Uterus (tissue), 4 donors: ENCODE data around the gene RPS19. TPM values are rescaled to one million over a fixed set of nuclear protein-coding genes. Genes with fewer than 3 reads are reported as not detected.

Source experiments
- DNase-seq, 2 donors: peaks; one replicate each; pipeline ENCODE4 v3.0.0-alpha.2; 2019 to 2020
- H3K27ac ChIP-seq, 2 donors: fragments of 200-600 bp; sonication (generic); 1 replicate in 1 of 2; 2 replicates in 1 of 2; pipeline ENCODE4 v1.5.1; 2016 to 2018
- H3K27me3 ChIP-seq, 2 donors: fragments of 200-600 bp; sonication (generic); one replicate each; pipeline ENCODE4 v1.5.1; 2018 to 2019; ENCODE audit warnings: control low read depth in 1 of 2
- H3K36me3 ChIP-seq, 2 donors: fragments of 200-600 bp; sonication (generic); one replicate each; pipeline ENCODE4 v1.5.1; 2019; ENCODE audit warnings: control low read depth in 1 of 2
- H3K4me1 ChIP-seq, 2 donors: fragments of 200-600 bp; sonication (generic); one replicate each; pipeline ENCODE4 v1.5.1; 2018 to 2019; ENCODE audit warnings: control low read depth in 1 of 2
- H3K4me3 ChIP-seq, 2 donors: fragments of 200-600 bp; sonication (generic); 1 replicate in 1 of 2; 2 replicates in 1 of 2; pipeline ENCODE4 v1.5.1; 2018 to 2019; ENCODE audit warnings: mild to moderate bottlenecking in 1 of 2
- H3K9me3 ChIP-seq, 2 donors: fragments of 200-600 bp; sonication (generic); one replicate each; pipeline ENCODE4 v1.5.1; 2019; ENCODE audit warnings: control low read depth in 1 of 2
- CTCF ChIP-seq, 4 experiments: fragments of 200-600 bp in 2 of 4; fragments of 450-650 bp in 2 of 4; sonication (generic) in 2 of 4; IDR thresholded peaks; one replicate each; pipeline ENCODE4 v1.5.1; 2016 to 2019; ENCODE audit warnings: antibody characterized with exemption in 4 of 4, mild to moderate bottlenecking in 2 of 4, moderate library complexity in 1 of 4
- POLR2A ChIP-seq, 2 donors: fragments of 450-650 bp; IDR thresholded peaks; one replicate each; pipeline ENCODE4 v1.6.1; 2016; ENCODE audit warnings: antibody characterized with exemption in 2 of 2, mild to moderate bottlenecking in 1 of 2, moderate library complexity in 1 of 2
- intact Hi-C: fragments of 100-400 bp; cut with DNase I; formaldehyde crosslinking; loops from one replicate; pipeline ENCODE4 v1.15.1; 2023; ENCODE audit warnings: low total_unique reads
- microRNA-seq: library from miRNA; unstranded; fragments of <30 nt; microRNA quantifications from one replicate; pipeline ENCODE4, GENCODE V29; 2016; ENCODE audit warnings: borderline microRNAs expressed, borderline replicate concordance
- small RNA-seq: library from RNA; depleted of rRNA; stranded (forward); fragments of <200 nt; gene quantifications from one replicate; pipeline ENCODE3, GENCODE V24; 2016
- total RNA-seq, 4 donors: library from RNA; depleted of rRNA in 3 of 4; stranded (reverse); fragments of >200 nt in 3 of 4; gene quantifications; one replicate each; pipeline versions ENCODE4 v1.1.0 to v1.2.4, GENCODE V29; 2014 to 2023
- donor health status: DM: yes; HTN: yes; CAD: no.

RPS19 gene
- total RNA-seq, 4 donors from 2014 or later, result 324 to 1,895 (median 1,094) TPM

GRCh38 chr19:41921577-41922576 lies 61.8 kb downstream of the RPS19 start:
- no peaks in the 10 kb centered on the region for H3K36me3 ChIP-seq
- no peak overlapping the region for H3K27ac ChIP-seq
- no peak for DNase-seq
- peaks cover 7 to 47% of the 10 kb centered on the region in 2 donors for H3K27me3 ChIP-seq
- intact Hi-C loops, result no loop called here
- TF ChIP-seq CTCF (IDR thresholded peaks at IDR 0.05), result no peak
- no peak for TF ChIP-seq POLR2A (IDR thresholded peaks at IDR 0.05)
- H3K9me3 ChIP-seq, result no peaks in the 10 kb centered on the region
- no peak overlapping the region for H3K4me3 ChIP-seq
- H3K4me1 ChIP-seq, result no peaks in the 10 kb centered on the region

Small RNA genes within 50 kb of the gene (microRNA-seq; reads per million reads assigned to microRNA genes)
- not detected for gene MIR6797

Small RNA genes within 50 kb of the gene (small RNA-seq; reads per million reads assigned to genes)
- gene MIR6797, result not detected

Other genes starting within 250 kb of the RPS19 start
- under 1 TPM in 2 of 4 donors, not detected in 2; 0.26 to 0.61 TPM for gene CEACAM4, start 233.2 kb upstream of the RPS19 start, total RNA-seq
- gene CEACAM7, start 172.0 kb upstream of the RPS19 start, total RNA-seq, result 1 to 10 TPM in 1 of 4 donors, under 1 TPM in 2, not detected in 1; 0.49 to 1.8 (median 0.51) TPM
- under 1 TPM in 2 of 4 donors, not detected in 2; 0.29 to 0.51 TPM for gene CEACAM5, start 151.6 kb upstream of the RPS19 start, total RNA-seq
- under 1 TPM in 1 of 4 donors, not detected in 3; 0.41 TPM for gene CEACAM6, start 104.7 kb upstream of the RPS19 start, total RNA-seq
- not detected for gene CEACAM3, start 63.7 kb upstream of the RPS19 start, total RNA-seq
- gene LYPD4, start 15.6 kb upstream of the RPS19 start, total RNA-seq, result not detected
- gene DMRTC2, start 15.2 kb upstream of the RPS19 start, total RNA-seq, result under 1 TPM in 1 of 4 donors, not detected in 3; 0.14 TPM
- gene CD79A, start 17.0 kb downstream of the RPS19 start, total RNA-seq, result under 1 TPM in 2 of 4 donors, not detected in 2; 0.29 to 0.62 TPM
- gene ARHGEF1, start 22.9 kb downstream of the RPS19 start, total RNA-seq, result 100 to 1,000 TPM in 1 of 4 donors, 10 to 100 TPM in 3; 13.5 to 118 (median 37.1) TPM
- gene ERFL, start 68.2 kb downstream of the RPS19 start, total RNA-seq, result 1 to 10 TPM in 1 of 4 donors, not detected in 3; 1.7 TPM
- gene RABAC1, start 99.1 kb downstream of the RPS19 start, total RNA-seq, result 100 to 1,000 TPM in 3 of 4 donors, 10 to 100 TPM in 1; 83.0 to 223 (median 178) TPM
- gene ATP1A3, start 134.0 kb downstream of the RPS19 start, total RNA-seq, result under 1 TPM in 1 of 4 donors, not detected in 3; 0.55 TPM
- 10 to 100 TPM in 1 of 4 donors, 1 to 10 TPM in 2, not detected in 1; 5.6 to 17.8 (median 7.0) TPM for gene GRIK5, start 210.0 kb downstream of the RPS19 start, total RNA-seq
- 10 to 100 TPM in 3 of 4 donors, 1 to 10 TPM in 1; 5.6 to 19.9 (median 14.1) TPM for gene ZNF574, start 215.9 kb downstream of the RPS19 start, total RNA-seq